HG03520 (cell line): Measurements from ENCODE around the gene NKD1.

ENCODE experiments used
- ATAC-seq: cut with Tn5 transposase; IDR thresholded peaks from one replicate; pipeline ENCODE4 v1.9.1; 2021; ENCODE audit warnings: mild to moderate bottlenecking, moderate library complexity; ENCODE audit not compliant: unreplicated experiment

Gene NKD1

GRCh38 chr16:50611995-50612848 lies 64.0 kb downstream of the NKD1 start:
- no peak for ATAC-seq

- ATAC-seq = no peak
Observed at GRCh38 chr16:50612849-50613198, 64.6 kb downstream of the NKD1 start.

GRCh38 chr16:50613281-50613963 lies 65.2 kb downstream of the NKD1 start:
- ATAC-seq = no peak

- ATAC-seq = no peak
Observed at GRCh38 chr16:50613964-50614474, 65.8 kb downstream of the NKD1 start.

- no peak for ATAC-seq
Observed at GRCh38 chr16:50614955-50615724, 66.9 kb downstream of the NKD1 start.

- no peak for ATAC-seq
Observed at GRCh38 chr16:50615891-50616290, 67.7 kb downstream of the NKD1 start.

GRCh38 chr16:50616386-50616785 lies 68.2 kb downstream of the NKD1 start:
- no peak for ATAC-seq

GRCh38 chr16:50616883-50617645 lies 68.9 kb downstream of the NKD1 start:
- no peak for ATAC-seq

GRCh38 chr16:50617646-50618184 lies 69.5 kb downstream of the NKD1 start:
- ATAC-seq = no peak

GRCh38 chr16:50618238-50618918 lies 70.2 kb downstream of the NKD1 start:
- no peak for ATAC-seq

GRCh38 chr16:50619702-50620491 lies 71.7 kb downstream of the NKD1 start:
- no peak for ATAC-seq

GRCh38 chr16:50620646-50621451 lies 72.7 kb downstream of the NKD1 start:
- ATAC-seq = no peak

GRCh38 chr16:50621452-50621792 lies 73.2 kb downstream of the NKD1 start:
- ATAC-seq = no peak

- no peak for ATAC-seq
Observed at GRCh38 chr16:50622029-50622428, 73.8 kb downstream of the NKD1 start.

GRCh38 chr16:50622643-50623369 lies 74.6 kb downstream of the NKD1 start:
- no peak for ATAC-seq

- ATAC-seq = no peak
Observed at GRCh38 chr16:50624449-50624970, 76.3 kb downstream of the NKD1 start.

GRCh38 chr16:50625374-50625773 lies 77.2 kb downstream of the NKD1 start:
- no peak for ATAC-seq
